H1 (cell line): Measurements from ENCODE around the gene UPB1. TPM values are rescaled to one million over a fixed set of nuclear protein-coding genes. Genes with fewer than 3 reads are reported as not detected.

Source experiments
- CTCF ChIA-PET: fragments of 300-600 bp; sonication (Branson Sonifier 250); formaldehyde crosslinking; loops from one replicate; lab custom pipeline; 2021; ENCODE audit not compliant: partially characterized antibody; lab: Charles Lee
- POLR2A ChIA-PET: fragments of 300-600 bp; sonication (Branson Sonifier 250); formaldehyde crosslinking; loops from one replicate; lab custom pipeline; 2021; ENCODE audit warnings: inconsistent platforms; ENCODE audit not compliant: partially characterized antibody; lab: Charles Lee
- DNase-seq, 2 experiments: peaks; one replicate each; pipeline versions ENCODE4 v3.0.0 to v3.0.0-alpha.2; 2010 to 2022; ENCODE audit warnings: low spot score in 2 of 2, low read depth in 1 of 2, mixed read lengths in 1 of 2
- FAIRE-seq: peaks from 2 replicates; lab custom pipeline; 2011; peaks lifted over from hg19 to GRCh38; lab: Jason Lieb, UNC
- H2AFZ ChIP-seq: 2 replicates; pipeline ENCODE4 v1.8.1; 2012; ENCODE audit warnings: low read length, inconsistent platforms
- H2AK5ac ChIP-seq: 2 replicates; pipeline ENCODE4 v1.6.1; 2013; ENCODE audit warnings: low read depth, low read length
- H2BK120ac ChIP-seq: replicated peaks from 2 replicates; pipeline ENCODE3; 2013; ENCODE audit warnings: low read depth, low read length, inconsistent platforms
- H2BK12ac ChIP-seq: 2 replicates; pipeline ENCODE4 v1.6.1; 2013; ENCODE audit warnings: low read depth, low read length
- H2BK15ac ChIP-seq: 2 replicates; pipeline ENCODE4 v1.6.1; 2013; ENCODE audit warnings: low read length
- H2BK20ac ChIP-seq: 2 replicates; pipeline ENCODE4 v1.6.1; 2013; ENCODE audit warnings: low read length
- H2BK5ac ChIP-seq: 2 replicates; pipeline ENCODE4 v1.6.1; 2013; ENCODE audit warnings: low read depth, low read length
- H3K14ac ChIP-seq: 2 replicates; pipeline ENCODE4 v1.6.1; 2013; ENCODE audit warnings: inconsistent platforms; ENCODE audit not compliant: insufficient read length
- H3K18ac ChIP-seq: 2 replicates; pipeline ENCODE4 v1.6.1; 2013; ENCODE audit warnings: low read length; ENCODE audit errors: extremely low read depth
- H3K23ac ChIP-seq: 2 replicates; pipeline ENCODE4 v1.6.1; 2013; ENCODE audit warnings: inconsistent platforms; ENCODE audit not compliant: insufficient read length
- H3K23me2 ChIP-seq: 2 replicates; pipeline ENCODE4 v1.6.1; 2013; ENCODE audit warnings: low read depth, low read length
- H3K27ac ChIP-seq: 2 replicates; pipeline ENCODE4 v1.6.1; 2011; ENCODE audit warnings: low read depth, low read length, inconsistent platforms
- H3K27me3 ChIP-seq, 4 experiments: replicated peaks in 1 of 4; 1 replicate in 1 of 4; 2 replicates in 3 of 4; pipeline versions ENCODE4 v1.6.1 to v1.8.1; 2011 to 2013; ENCODE audit warnings: low read length in 3 of 4, mild to moderate bottlenecking in 3 of 4, inconsistent platforms in 2 of 4, mixed read lengths in 2 of 4, moderate library complexity in 1 of 4; ENCODE audit not compliant: control insufficient read depth in 3 of 4, insufficient read depth in 3 of 4; ENCODE audit errors: extremely low read depth in 1 of 4
- H3K36me3 ChIP-seq, 4 experiments: 2 replicates each; pipeline versions ENCODE4 v1.6.1 to v1.8.1; 2011 to 2013; ENCODE audit warnings: mild to moderate bottlenecking in 4 of 4, low read length in 3 of 4, moderate library complexity in 2 of 4, control low read depth in 1 of 4, inconsistent platforms in 1 of 4; ENCODE audit not compliant: insufficient read depth in 4 of 4, control insufficient read depth in 2 of 4
- H3K4ac ChIP-seq: replicated peaks from 2 replicates; pipeline ENCODE3; 2013; ENCODE audit warnings: low read length, low read depth, mixed read lengths, inconsistent platforms; ENCODE audit not compliant: insufficient read length
- H3K4me1 ChIP-seq, 4 experiments: replicated peaks in 1 of 4; 1 replicate in 1 of 4; 2 replicates in 3 of 4; pipeline versions ENCODE4 v1.6.1 to v1.8.1; 2011 to 2013; ENCODE audit warnings: low read length in 3 of 4, inconsistent platforms in 2 of 4, mixed read lengths in 1 of 4; ENCODE audit not compliant: insufficient read depth in 4 of 4, control insufficient read depth in 3 of 4
- H3K4me2 ChIP-seq, 2 experiments: 2 replicates each; pipeline versions ENCODE4 v1.6.1 to v1.8.1; 2011 to 2013; ENCODE audit warnings: low read depth in 2 of 2, low read length in 2 of 2, control low read depth in 1 of 2, inconsistent platforms in 1 of 2, mild to moderate bottlenecking in 1 of 2; ENCODE audit not compliant: insufficient read depth in 1 of 2
- H3K4me3 ChIP-seq, 4 experiments: fragments of 200-600, 300-600 bp in 1 of 4; sonication (generic), shearing (Covaris generic), sonication (Bioruptor Twin) in 1 of 4; 2 replicates each; pipeline versions ENCODE4 v1.5.1 to v1.8.1; 2011 to 2016; ENCODE audit warnings: low read length in 4 of 4, low read depth in 3 of 4, control low read depth in 2 of 4, inconsistent platforms in 2 of 4, mild to moderate bottlenecking in 2 of 4, mixed read lengths in 1 of 4, moderate library complexity in 1 of 4; ENCODE audit not compliant: insufficient read depth in 2 of 4; ENCODE audit errors: extremely low read depth in 1 of 4
- H3K56ac ChIP-seq: replicated peaks from 2 replicates; pipeline ENCODE3; 2013; ENCODE audit warnings: low read depth, mild to moderate bottlenecking, mixed read lengths, low read length, inconsistent platforms; ENCODE audit not compliant: insufficient read length
- H3K79me1 ChIP-seq: 2 replicates; pipeline ENCODE4 v1.6.1; 2013; ENCODE audit warnings: low read depth, low read length, control low read depth
- H3K79me2 ChIP-seq, 2 experiments: 2 replicates each; pipeline versions ENCODE4 v1.6.1 to v1.8.1; 2012 to 2013; ENCODE audit warnings: low read length in 2 of 2, mild to moderate bottlenecking in 2 of 2, inconsistent platforms in 1 of 2; ENCODE audit not compliant: insufficient read depth in 2 of 2, control insufficient read depth in 1 of 2
- H3K9ac ChIP-seq, 4 experiments: replicated peaks in 1 of 4; 1 replicate in 1 of 4; 2 replicates in 3 of 4; pipeline versions ENCODE4 v1.6.1 to v1.8.1; 2011 to 2013; ENCODE audit warnings: low read depth in 3 of 4, low read length in 3 of 4, control low read depth in 2 of 4, mild to moderate bottlenecking in 2 of 4, moderate library complexity in 2 of 4, inconsistent platforms in 1 of 4; ENCODE audit errors: extremely low read depth in 1 of 4
- H3K9me3 ChIP-seq, 2 experiments: 2 replicates each; pipeline versions ENCODE4 v1.6.1 to v1.8.1; 2012 to 2013; ENCODE audit warnings: mild to moderate bottlenecking in 2 of 2, moderate library complexity in 2 of 2, control low read depth in 1 of 2, inconsistent platforms in 1 of 2, low read depth in 1 of 2, low read length in 1 of 2, mixed read lengths in 1 of 2; ENCODE audit not compliant: insufficient read depth in 2 of 2
- H4K20me1 ChIP-seq, 2 experiments: replicated peaks in 1 of 2; 2 replicates each; pipeline versions ENCODE3 to v1.8.1; 2011 to 2013; ENCODE audit warnings: inconsistent platforms in 2 of 2, low read length in 2 of 2, mild to moderate bottlenecking in 1 of 2; ENCODE audit not compliant: insufficient read depth in 2 of 2, control insufficient read depth in 1 of 2
- H4K5ac ChIP-seq: 2 replicates; pipeline ENCODE4 v1.6.1; 2013; ENCODE audit warnings: low read length, low read depth, mixed read lengths, inconsistent platforms; ENCODE audit not compliant: insufficient read length
- H4K8ac ChIP-seq: 2 replicates; pipeline ENCODE4 v1.8.0; 2013; ENCODE audit warnings: mild to moderate bottlenecking, moderate library complexity, low read length, inconsistent platforms; ENCODE audit not compliant: insufficient read depth; ENCODE audit errors: extremely low read depth
- H4K91ac ChIP-seq: replicated peaks from 2 replicates; pipeline ENCODE3; 2013; ENCODE audit warnings: low read length, mixed read lengths, inconsistent platforms; ENCODE audit not compliant: insufficient read length
- CBX5 ChIP-seq: fragments of 300-800, 300-1000 bp; sonication (generic); IDR thresholded peaks from 2 replicates; pipeline ENCODE4 v1.7.1; 2016; ENCODE audit warnings: antibody characterized with exemption, low read length, low read depth
- CHD1 ChIP-seq: IDR thresholded peaks from 2 replicates; pipeline ENCODE4 v1.6.1; 2012; ENCODE audit warnings: low read depth, low read length, improper control_type of control experiment
- EZH2 ChIP-seq: fragments of 200-600 bp; sonication (generic); IDR thresholded peaks from 2 replicates; pipeline ENCODE4 v1.7.1; 2012; ENCODE audit warnings: low read depth, mild to moderate bottlenecking, moderate library complexity, low read length, inconsistent platforms; ENCODE audit not compliant: severe bottlenecking
- HDAC2 ChIP-seq, 2 experiments: fragments of 300-600 bp in 1 of 2; sonication (generic) in 1 of 2; IDR thresholded peaks; 2 replicates each; pipeline ENCODE4 v1.6.1; 2011 to 2012; ENCODE audit warnings: low read depth in 2 of 2, low read length in 2 of 2, mild to moderate bottlenecking in 2 of 2, moderate library complexity in 2 of 2, borderline replicate concordance in 1 of 2, inconsistent platforms in 1 of 2
- KDM1A ChIP-seq: fragments of 200-600, 300-600 bp; sonication (generic); IDR thresholded peaks from 2 replicates; pipeline ENCODE4 v1.7.1; 2016; ENCODE audit warnings: mild to moderate bottlenecking, low read length, borderline replicate concordance
- NRF1 ChIP-seq: IDR thresholded peaks from 2 replicates; pipeline ENCODE4 v1.6.1; 2011; ENCODE audit warnings: mild to moderate bottlenecking, low read depth, low read length, improper control_type of control experiment
- RBBP5 ChIP-seq: IDR thresholded peaks from 2 replicates; pipeline ENCODE4 v1.7.1; 2012; ENCODE audit warnings: low read depth, mild to moderate bottlenecking, inconsistent platforms, low read length, moderate library complexity, borderline replicate concordance
- RNF2 ChIP-seq: fragments of 200-900, 300-1000 bp; sonication (generic); IDR thresholded peaks from 2 replicates; pipeline ENCODE4 v1.7.1; 2016; ENCODE audit warnings: borderline replicate concordance, low read depth, mild to moderate bottlenecking, antibody characterized with exemption, low read length; ENCODE audit not compliant: poor library complexity, severe bottlenecking; ENCODE audit errors: missing control alignments
- SIRT6 ChIP-seq: IDR thresholded peaks from one replicate; pipeline ENCODE4 v1.7.1; 2012; ENCODE audit warnings: low read length, inconsistent platforms
- TAF1 ChIP-seq: IDR thresholded peaks from 2 replicates; pipeline ENCODE4 v1.6.1; 2011; ENCODE audit warnings: mild to moderate bottlenecking, low read depth, low read length
- TAF7 ChIP-seq: optimal IDR thresholded peaks from 2 replicates; pipeline ENCODE3; 2011; ENCODE audit warnings: low read depth, mild to moderate bottlenecking, inconsistent platforms, low read length, moderate library complexity, borderline replicate concordance
- WGBS, 2 experiments: shearing (Covaris generic) in 1 of 2; methylation state at CpG; one replicate each; pipeline versions ENCODE4 v1.1.6 to v1.1.7; 2013 to 2015; ENCODE audit warnings: low lambda C conversion rate in 2 of 2, mixed read lengths in 2 of 2, inconsistent platforms in 1 of 2, low coverage in 1 of 2, missing lambda C conversion rate in 1 of 2; ENCODE audit not compliant: insufficient replicate concordance in 2 of 2, insufficient coverage in 1 of 2, insufficient read length in 1 of 2; ENCODE audit errors: extremely low coverage in 1 of 2, missing lambda C conversion rate in 1 of 2; 5-methylcytosine and 5-hydroxymethylcytosine counted together
- polyA plus RNA-seq, 7 experiments: library from polyadenylated mRNA; depleted of rRNA in 3 of 7; stranded (reverse) in 5 of 7; unstranded in 2 of 7; fragments of >200 nt in 5 of 7; fragments of 200-250 nt in 2 of 7; gene quantifications; 1 replicate in 5 of 7; 2 replicates in 1 of 7; 4 replicates in 1 of 7; pipeline versions ENCODE4 v1.2.1 to v1.2.3, GENCODE V29; 2011 to 2013; ENCODE audit warnings: missing spikeins in 2 of 7, mixed read lengths in 2 of 7
- total RNA-seq: library from RNA; stranded (reverse); fragmentation: NEBNext Ultra II Directional; extraction: Animal tissue kit (Norgen Biotek cat#: 25700); gene quantifications from 2 replicates; pipeline ENCODE4 v1.2.1, GENCODE V29; 2021

Gene UPB1
- total and polyA plus RNA-seq, 2 of the 8 experiments (the other 6 are each of a cell fraction or from before 2014, with no cell fraction given) = 0.09 TPM; not detected in 1

GRCh38 chr22:24513378-24514240 is 18.5 kb downstream of the UPB1 start:
- POLR2A ChIA-PET = no interaction called here
- TF ChIP-seq HDAC2 (IDR thresholded peaks at IDR 0.05; ENCODE audit: borderline replicate concordance in 1 of 2, low read depth in 2 of 2, low read length in 2 of 2) (no peak), RBBP5 (no peak), TAF1 (no peak), CBX5 (no peak), NRF1 (no peak), KDM1A (no peak), EZH2 (no peak), RNF2 (no peak), SIRT6 (no peak), CHD1 (no peak), TAF7 (no peak)

More at GRCh38 chr22:24513378-24514240, 18.5 kb downstream of the UPB1 start:
- Histone ChIP-seq H3K4me3 (no peak overlapping the region), H3K4me1 (peaks cover 0 to 6% (median 1%) of the 10 kb centered on the region in 4 experiments; a peak in 2 of 7 replicates), H2AFZ (no peak overlapping the region), H3K56ac (no peak overlapping the region), H3K79me2 (no peaks in the 10 kb centered on the region), H3K79me1 (no peaks in the 10 kb centered on the region), H3K36me3 (no peaks in the 10 kb centered on the region), H3K18ac (no peak overlapping the region), H3K4me2 (no peak overlapping the region), H2BK5ac (no peak overlapping the region), H3K23ac (no peak overlapping the region), H4K8ac (no peak overlapping the region), H3K9ac (no peak overlapping the region), H3K27ac (no peak overlapping the region), H2BK15ac (no peak overlapping the region), H3K14ac (no peak overlapping the region), H2BK12ac (no peak overlapping the region), H2BK20ac (no peak overlapping the region), H3K23me2 (no peaks in the 10 kb centered on the region; the same call in 1 of the 2 replicates), H2AK5ac (no peak overlapping the region), H4K20me1 (no peaks in the 10 kb centered on the region), H4K5ac (no peak overlapping the region), H3K27me3 (no peaks in the 10 kb centered on the region), H4K91ac (no peak overlapping the region), H2BK120ac (no peak overlapping the region), H3K9me3 (no peaks in the 10 kb centered on the region), H3K4ac (no peak overlapping the region)
- WGBS, 2 experiments = 96% methylated on average over 9 of the region's 9 CpGs; no CpG with 5 or more reads in 1 of the 2 experiments
- CTCF ChIA-PET = interaction anchor here (0.9 to 7.4 kb wide), 5 partner anchors 11 to 91 kb away, joined by 3 to 48 read pairs (median 6); no protein-coding TSS in a partner anchor
- FAIRE-seq (no peak), DNase-seq (no peak)
